ENCODE results near the gene NUDCD3.

NUDCD3 gene

DNA sequence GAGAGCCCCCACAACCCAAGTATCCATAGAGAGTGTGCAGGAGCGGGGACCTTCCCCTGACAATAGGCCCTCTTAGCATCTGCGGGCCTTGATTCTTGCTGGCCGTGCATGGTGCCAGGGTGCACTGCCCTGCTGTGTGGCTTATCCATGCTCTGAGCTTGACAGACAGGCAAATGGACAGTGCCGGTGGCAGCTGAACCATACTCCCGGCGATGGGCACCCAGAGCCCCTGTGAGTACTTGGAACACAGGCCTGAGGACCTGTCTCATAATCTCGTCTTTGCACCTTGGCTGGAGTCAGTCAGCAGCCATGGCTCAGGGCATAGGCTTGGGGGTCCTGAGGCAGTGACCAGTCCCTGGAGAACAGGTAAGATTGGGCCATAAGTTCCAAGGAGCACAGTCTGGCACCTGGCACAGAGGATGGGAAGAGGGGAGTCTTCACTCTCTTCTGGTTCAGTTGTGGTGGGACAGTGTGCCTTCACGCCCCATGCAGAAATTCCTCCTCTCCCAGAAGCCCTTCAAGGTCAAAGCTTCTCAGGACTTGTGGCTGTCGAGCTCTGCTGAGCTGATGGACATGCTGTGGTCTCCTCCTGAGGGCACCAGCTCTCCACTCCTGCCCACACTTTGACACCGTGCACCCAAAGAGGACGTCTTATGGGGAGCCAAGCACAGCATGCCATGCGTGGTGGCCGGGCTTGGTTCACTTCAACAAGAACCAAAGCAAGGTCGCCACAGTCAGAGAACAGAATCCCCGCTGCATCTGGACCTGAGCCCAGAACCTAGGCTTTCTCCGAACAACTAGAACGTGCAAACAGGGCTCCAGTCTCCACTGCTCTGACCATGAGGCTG is 105.6 kb downstream of the NUDCD3 start:
- no peaks in the 10 kb centered on the region for H3K79me2 ChIP-seq (ENCODE audit: control insufficient read depth, low read length)
- no peaks in the 10 kb centered on the region for H3F3A ChIP-seq (ENCODE audit: control insufficient read depth, insufficient read depth)
- no peaks in the 10 kb centered on the region for H3K4me1 ChIP-seq (ENCODE audit: control insufficient read depth, low read length)
- H3K9me3 ChIP-seq (ENCODE audit: control insufficient read depth, insufficient read depth, low read length) = no peaks in the 10 kb centered on the region
- no peak for TF ChIP-seq CTCF (IDR thresholded peaks at IDR 0.05; ENCODE audit: low read depth, low read length, poor library complexity, severe bottlenecking)
- TF ChIP-seq EZH2phosphoT487 (IDR thresholded peaks at IDR 0.05; ENCODE audit: borderline replicate concordance, low read length) = no peak
- no peak overlapping the region for H3K4me2 ChIP-seq (ENCODE audit: low read length)
- no peak overlapping the region for H3K4me3 ChIP-seq (ENCODE audit: low read length)
- H3K27ac ChIP-seq (ENCODE audit: low read depth, low read length) = no peak overlapping the region
- H3K36me3 ChIP-seq (ENCODE audit: control insufficient read depth, low read length) = peaks cover 53% of the 10 kb centered on the region
- H4K20me1 ChIP-seq (ENCODE audit: control insufficient read depth, insufficient read depth, low read depth, low read length) = 0 out of 2 replicates have a peak, but pooled peaks cover 2% of the 10 kb centered on the region
- no peaks in the 10 kb centered on the region for H3K9me2 ChIP-seq (replicated peaks; ENCODE audit: control insufficient read depth, low read length)
- no peaks in the 10 kb centered on the region for H3K27me3 ChIP-seq (ENCODE audit: control insufficient read depth, low read length)

DNA sequence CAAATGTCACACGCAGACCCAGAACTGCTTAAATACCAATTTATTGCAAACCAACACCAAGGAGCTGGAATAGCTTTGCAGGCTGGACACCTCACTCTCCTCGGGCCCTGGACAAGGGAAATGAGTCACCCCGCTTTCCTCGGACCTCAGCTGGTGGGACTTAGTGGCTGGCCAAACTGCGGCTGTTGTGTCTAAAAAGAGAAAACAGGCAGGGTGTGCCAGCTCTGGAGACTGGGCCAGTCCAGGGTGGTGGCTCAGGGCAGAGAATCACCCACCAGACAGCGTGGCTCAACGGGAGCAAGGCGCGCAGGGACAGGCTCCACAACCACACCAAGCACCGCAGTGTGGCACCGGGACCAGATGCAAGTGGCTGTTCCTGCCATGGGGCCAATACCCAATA is 106.9 kb downstream of the NUDCD3 start:
- Histone ChIP-seq H3K4me2 (ENCODE audit: low read length) (no peak overlapping the region), H4K20me1 (ENCODE audit: control insufficient read depth, insufficient read depth, low read depth, low read length) (0 out of 2 replicates have a peak, but pooled peaks cover 2% of the 10 kb centered on the region), H3F3A (ENCODE audit: control insufficient read depth, insufficient read depth) (peaks cover 4% of the 10 kb centered on the region; the same call in 1 of the 2 replicates), H3K36me3 (ENCODE audit: control insufficient read depth, low read length) (peaks cover 42% of the 10 kb centered on the region), H3K9me2 (replicated peaks; ENCODE audit: control insufficient read depth, low read length) (no peaks in the 10 kb centered on the region), H3K79me2 (ENCODE audit: control insufficient read depth, low read length) (no peaks in the 10 kb centered on the region), H3K4me3 (ENCODE audit: low read length) (no peak overlapping the region), H3K27ac (ENCODE audit: low read depth, low read length) (no peak overlapping the region), H3K4me1 (ENCODE audit: control insufficient read depth, low read length) (peaks cover 4% of the 10 kb centered on the region), H3K27me3 (ENCODE audit: control insufficient read depth, low read length) (no peaks in the 10 kb centered on the region), H3K9me3 (ENCODE audit: control insufficient read depth, insufficient read depth, low read length) (no peaks in the 10 kb centered on the region)
- TF ChIP-seq EZH2phosphoT487 (IDR thresholded peaks at IDR 0.05; ENCODE audit: borderline replicate concordance, low read length) = no peak
- no peak for TF ChIP-seq CTCF (IDR thresholded peaks at IDR 0.05; ENCODE audit: low read depth, low read length, poor library complexity, severe bottlenecking)

DNA sequence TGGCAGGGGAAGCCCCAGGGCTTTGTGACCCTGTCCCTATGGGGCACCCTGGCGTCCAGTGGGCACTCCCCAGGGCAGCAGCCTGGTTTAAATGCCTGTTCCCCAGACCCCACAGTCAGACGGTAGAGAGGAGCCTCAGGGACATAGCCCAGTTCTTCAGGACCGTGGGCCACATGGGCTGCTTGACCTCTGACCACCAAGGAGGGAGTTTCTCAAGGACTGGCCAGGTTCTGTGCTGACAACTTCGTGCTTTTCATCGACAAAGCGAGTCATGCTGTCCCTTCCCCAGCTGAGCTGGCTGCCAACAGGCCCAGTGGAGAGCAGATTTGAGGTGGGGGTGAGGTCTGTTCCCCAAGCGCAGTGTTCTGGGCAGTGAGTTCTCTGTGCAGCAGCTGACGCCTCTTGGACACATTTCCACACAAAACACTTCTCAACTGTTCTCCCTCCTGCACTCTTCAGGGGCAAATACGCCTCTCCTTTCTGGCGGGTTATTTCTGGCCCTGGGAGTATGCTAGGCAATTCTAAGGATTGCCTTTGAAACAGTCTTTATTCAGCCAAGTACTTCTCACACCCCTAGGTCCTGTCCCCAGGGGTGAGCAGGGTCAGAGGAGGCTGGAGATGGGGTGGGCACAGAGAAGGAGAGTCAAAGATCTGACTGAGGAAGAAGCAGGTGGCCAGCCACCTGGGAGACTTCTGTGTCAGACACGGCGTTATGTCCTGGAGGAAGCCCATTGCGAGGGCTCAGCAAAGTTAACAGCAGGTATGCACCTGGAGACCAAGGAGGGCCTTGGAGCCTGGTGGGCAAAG is 107.8 kb downstream of the NUDCD3 start:
- no peak for TF ChIP-seq CTCF (IDR thresholded peaks at IDR 0.05; ENCODE audit: low read depth, low read length, poor library complexity, severe bottlenecking)
- Histone ChIP-seq H3K9me2 (replicated peaks; ENCODE audit: control insufficient read depth, low read length) (no peaks in the 10 kb centered on the region), H3K4me1 (ENCODE audit: control insufficient read depth, low read length) (peaks cover 13% of the 10 kb centered on the region), H3K4me3 (ENCODE audit: low read length) (no peak overlapping the region), H3K27me3 (ENCODE audit: control insufficient read depth, low read length) (no peaks in the 10 kb centered on the region), H3K27ac (ENCODE audit: low read depth, low read length) (no peak overlapping the region), H3F3A (ENCODE audit: control insufficient read depth, insufficient read depth) (peaks cover 4% of the 10 kb centered on the region; the same call in 1 of the 2 replicates), H3K9me3 (ENCODE audit: control insufficient read depth, insufficient read depth, low read length) (no peaks in the 10 kb centered on the region), H3K4me2 (ENCODE audit: low read length) (no peak overlapping the region), H4K20me1 (ENCODE audit: control insufficient read depth, insufficient read depth, low read depth, low read length) (0 out of 2 replicates have a peak, but pooled peaks cover 2% of the 10 kb centered on the region), H3K79me2 (ENCODE audit: control insufficient read depth, low read length) (no peaks in the 10 kb centered on the region), H3K36me3 (ENCODE audit: control insufficient read depth, low read length) (peaks cover 36% of the 10 kb centered on the region)
